Measurements from ENCODE around the gene RAPGEF1.

The RAPGEF1 gene

DNA sequence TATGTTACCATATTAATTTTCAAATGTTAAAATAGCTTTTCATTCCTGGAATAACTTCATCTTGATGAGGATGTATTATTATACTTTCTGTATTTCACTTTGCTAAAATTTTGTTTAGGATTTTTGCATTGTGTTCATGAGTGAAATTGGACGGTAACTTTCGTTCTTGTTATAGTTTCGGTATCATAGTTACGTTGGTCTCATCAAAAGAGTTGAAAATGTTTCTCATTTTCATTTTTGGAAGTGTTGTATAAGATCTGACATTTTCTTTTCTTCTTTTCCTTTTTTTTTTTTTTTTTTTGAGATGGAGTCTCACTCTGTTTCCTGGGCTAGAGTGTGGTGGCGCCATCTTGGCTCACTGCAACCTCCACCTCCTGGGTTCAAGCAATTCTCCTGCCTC, 174.5 kb downstream of the RAPGEF1 start:
- TF ChIP-seq, protein P1, sequence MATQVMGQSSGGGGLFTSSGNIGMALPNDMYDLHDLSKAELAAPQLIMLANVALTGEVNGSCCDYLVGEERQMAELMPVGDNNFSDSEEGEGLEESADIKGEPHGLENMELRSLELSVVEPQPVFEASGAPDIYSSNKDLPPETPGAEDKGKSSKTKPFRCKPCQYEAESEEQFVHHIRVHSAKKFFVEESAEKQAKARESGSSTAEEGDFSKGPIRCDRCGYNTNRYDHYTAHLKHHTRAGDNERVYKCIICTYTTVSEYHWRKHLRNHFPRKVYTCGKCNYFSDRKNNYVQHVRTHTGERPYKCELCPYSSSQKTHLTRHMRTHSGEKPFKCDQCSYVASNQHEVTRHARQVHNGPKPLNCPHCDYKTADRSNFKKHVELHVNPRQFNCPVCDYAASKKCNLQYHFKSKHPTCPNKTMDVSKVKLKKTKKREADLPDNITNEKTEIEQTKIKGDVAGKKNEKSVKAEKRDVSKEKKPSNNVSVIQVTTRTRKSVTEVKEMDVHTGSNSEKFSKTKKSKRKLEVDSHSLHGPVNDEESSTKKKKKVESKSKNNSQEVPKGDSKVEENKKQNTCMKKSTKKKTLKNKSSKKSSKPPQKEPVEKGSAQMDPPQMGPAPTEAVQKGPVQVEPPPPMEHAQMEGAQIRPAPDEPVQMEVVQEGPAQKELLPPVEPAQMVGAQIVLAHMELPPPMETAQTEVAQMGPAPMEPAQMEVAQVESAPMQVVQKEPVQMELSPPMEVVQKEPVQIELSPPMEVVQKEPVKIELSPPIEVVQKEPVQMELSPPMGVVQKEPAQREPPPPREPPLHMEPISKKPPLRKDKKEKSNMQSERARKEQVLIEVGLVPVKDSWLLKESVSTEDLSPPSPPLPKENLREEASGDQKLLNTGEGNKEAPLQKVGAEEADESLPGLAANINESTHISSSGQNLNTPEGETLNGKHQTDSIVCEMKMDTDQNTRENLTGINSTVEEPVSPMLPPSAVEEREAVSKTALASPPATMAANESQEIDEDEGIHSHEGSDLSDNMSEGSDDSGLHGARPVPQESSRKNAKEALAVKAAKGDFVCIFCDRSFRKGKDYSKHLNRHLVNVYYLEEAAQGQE (IDR thresholded peaks at IDR 0.05; ENCODE audit: insufficient read depth in 1 of 2, low read depth in 2 of 2, low read length in 2 of 2), result no peak
- TF ChIP-seq FOXP2 (optimal IDR thresholded peaks at IDR 0.05; ENCODE audit: borderline replicate concordance, extremely low read depth, extremely low read length, insufficient read depth), result no peak
- no peak for TF ChIP-seq TAF1 (IDR thresholded peaks at IDR 0.05; ENCODE audit: borderline replicate concordance, insufficient read depth, low read length)
- no peak for TF ChIP-seq POLR2AphosphoS5 (IDR thresholded peaks at IDR 0.05; ENCODE audit: low read depth, low read length)
- TF ChIP-seq SIN3A (IDR thresholded peaks at IDR 0.05; ENCODE audit: borderline replicate concordance, insufficient read depth, low read length), result no peak

DNA sequence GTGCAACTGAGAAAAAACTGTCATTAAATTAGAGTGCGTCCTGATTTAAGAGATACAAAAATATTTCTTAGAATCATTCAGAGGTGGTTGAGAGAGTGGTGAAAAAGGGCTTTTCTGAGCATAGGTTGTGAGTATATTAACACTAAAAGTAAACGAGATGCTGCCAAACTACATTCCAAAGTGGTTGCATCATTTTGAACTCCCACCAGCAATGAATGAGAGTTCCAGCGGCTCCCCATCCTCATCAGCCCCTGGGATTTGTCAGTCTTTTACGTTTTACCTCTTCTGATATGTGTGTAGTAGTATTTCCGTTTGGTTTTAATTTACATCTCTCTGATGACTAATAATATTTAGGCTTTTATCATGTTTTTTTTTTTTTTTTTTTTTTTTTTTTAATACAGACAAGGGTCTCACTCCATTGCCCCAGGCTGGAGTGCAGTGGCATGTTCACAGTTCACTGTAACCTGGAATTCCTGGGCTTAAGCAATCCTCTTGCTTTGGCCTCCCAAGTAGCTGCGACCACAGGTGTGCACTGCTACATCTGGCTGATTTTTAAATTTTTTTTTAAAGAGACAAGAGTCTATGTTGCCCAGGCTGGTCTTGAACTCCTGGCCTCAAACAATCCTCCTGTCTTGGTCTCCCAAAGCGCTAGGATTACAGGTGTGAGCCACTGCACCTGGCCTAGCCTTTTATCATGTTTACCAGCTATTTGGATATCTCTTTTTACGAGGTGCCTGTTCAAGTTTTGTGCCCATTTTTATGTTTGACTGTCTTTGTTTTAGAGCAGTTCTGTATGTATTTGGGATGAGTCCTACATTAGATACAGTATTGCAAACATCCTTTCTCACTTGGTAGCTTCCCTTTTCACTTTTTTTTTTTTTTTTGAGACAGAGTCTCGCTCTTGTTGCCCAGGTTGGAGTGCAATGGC, 177.6 kb downstream of the RAPGEF1 start:
- no peak for TF ChIP-seq SIN3A (IDR thresholded peaks at IDR 0.05; ENCODE audit: borderline replicate concordance, insufficient read depth, low read length)
- no peak for TF ChIP-seq FOXP2 (optimal IDR thresholded peaks at IDR 0.05; ENCODE audit: borderline replicate concordance, extremely low read depth, extremely low read length, insufficient read depth)
- TF ChIP-seq POLR2AphosphoS5 (IDR thresholded peaks at IDR 0.05; ENCODE audit: low read depth, low read length), result no peak
- no peak for TF ChIP-seq TAF1 (IDR thresholded peaks at IDR 0.05; ENCODE audit: borderline replicate concordance, insufficient read depth, low read length)
- TF ChIP-seq, protein P1 (IDR thresholded peaks at IDR 0.05; ENCODE audit: insufficient read depth in 1 of 2, low read depth in 2 of 2, low read length in 2 of 2), result no peak

DNA sequence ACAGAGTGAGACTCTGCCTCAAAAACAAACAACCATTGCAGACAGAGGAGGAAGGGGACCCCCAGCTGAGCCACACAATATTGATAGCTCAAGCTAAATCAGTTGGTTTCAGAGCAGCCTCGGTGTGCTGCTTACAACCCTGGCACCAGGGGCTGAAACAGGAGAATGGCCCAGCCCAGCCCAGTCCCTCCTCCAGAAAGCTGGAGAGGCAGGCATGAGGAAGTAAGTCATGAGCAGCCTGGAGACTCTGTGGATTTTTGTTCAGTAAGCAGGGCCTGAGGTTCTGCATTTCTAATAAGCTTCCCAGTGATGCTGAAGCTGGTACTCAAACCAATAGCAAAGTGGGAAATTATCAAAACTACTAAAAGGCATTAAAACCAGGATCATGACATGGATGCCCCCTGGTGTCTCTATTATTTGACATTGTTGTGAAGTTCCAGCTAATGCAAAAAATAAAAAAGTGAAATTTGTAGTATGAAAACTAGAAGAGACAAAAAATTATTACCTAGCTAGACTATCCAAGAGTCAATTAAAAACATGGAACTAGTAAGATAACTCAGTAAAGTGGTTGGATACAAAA, 180.4 kb downstream of the RAPGEF1 start:
- TF ChIP-seq TAF1 (IDR thresholded peaks at IDR 0.05; ENCODE audit: borderline replicate concordance, insufficient read depth, low read length), result no peak
- TF ChIP-seq, protein P1 (IDR thresholded peaks at IDR 0.05; ENCODE audit: insufficient read depth in 1 of 2, low read depth in 2 of 2, low read length in 2 of 2), result no peak
- TF ChIP-seq SIN3A (IDR thresholded peaks at IDR 0.05; ENCODE audit: borderline replicate concordance, insufficient read depth, low read length), result no peak
- TF ChIP-seq FOXP2 (optimal IDR thresholded peaks at IDR 0.05; ENCODE audit: borderline replicate concordance, extremely low read depth, extremely low read length, insufficient read depth), result no peak
- no peak for TF ChIP-seq POLR2AphosphoS5 (IDR thresholded peaks at IDR 0.05; ENCODE audit: low read depth, low read length)

DNA sequence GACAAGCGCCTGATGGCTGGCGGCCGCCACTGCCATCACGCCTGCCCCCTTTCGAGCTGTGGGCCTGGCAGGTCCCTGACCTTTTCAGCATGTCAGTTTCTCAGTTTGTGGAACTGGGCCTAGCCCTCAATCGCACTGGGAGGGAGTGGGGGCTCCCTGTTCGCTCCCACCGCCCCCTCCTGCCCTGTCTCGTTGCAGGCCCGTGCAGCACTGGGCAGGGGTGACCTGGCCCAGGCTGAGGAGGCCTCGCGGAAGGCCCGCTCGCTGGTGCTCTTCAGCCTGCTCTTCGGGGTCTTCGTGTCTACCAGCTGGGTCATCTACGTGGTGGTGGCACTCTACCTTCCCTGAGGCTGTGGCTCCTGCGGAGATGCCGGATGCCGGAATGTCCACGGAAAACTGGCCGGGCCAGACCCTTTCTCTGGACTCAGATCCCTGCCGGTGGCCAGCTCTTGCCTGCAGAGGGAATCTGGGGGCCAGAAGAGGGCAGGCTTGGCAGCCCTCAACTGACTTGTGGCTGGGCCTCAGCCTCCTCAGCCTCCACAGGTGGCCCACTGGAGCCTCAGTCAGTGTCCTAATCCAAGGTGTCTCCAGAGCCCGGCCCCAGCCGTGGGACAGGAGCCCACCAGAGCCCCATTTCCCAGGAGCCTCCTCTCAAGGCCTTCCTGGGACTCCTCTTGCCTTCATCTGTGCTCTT, 181.9 kb downstream of the RAPGEF1 start:
- TF ChIP-seq SIN3A (IDR thresholded peaks at IDR 0.05; ENCODE audit: borderline replicate concordance, insufficient read depth, low read length) (no peak), TAF1 (IDR thresholded peaks at IDR 0.05; ENCODE audit: borderline replicate concordance, insufficient read depth, low read length) (no peak), POLR2AphosphoS5 (IDR thresholded peaks at IDR 0.05; ENCODE audit: low read depth, low read length) (no peak), FOXP2 (optimal IDR thresholded peaks at IDR 0.05; ENCODE audit: borderline replicate concordance, extremely low read depth, extremely low read length, insufficient read depth) (no peak)
- TF ChIP-seq, protein P1 (IDR thresholded peaks at IDR 0.05; ENCODE audit: insufficient read depth in 1 of 2, low read depth in 2 of 2, low read length in 2 of 2), result no peak
